ENCODE measurements around the gene SDS.

GRCh38 chr12:113351089-113351488 is 52.6 kb downstream of the SDS start:
- TF ChIP-seq CTCF (IDR thresholded peaks at IDR 0.05) = no peak
- no peak for TF ChIP-seq POLR2A (IDR thresholded peaks at IDR 0.05)
